NCI-H2196 (cell line): ENCODE data around the gene NCCRP1.
"Not testable (repeated sequence)": the region's sequence is repeated elsewhere in the genome, so short reads cannot be mapped to it uniquely, and the experiment has no call there.

Experiments used
- DNase-seq: peaks from one replicate; lab custom pipeline; 2025; ENCODE audit not compliant: unreplicated experiment; lab: John Stamatoyannopoulos, UW

NCCRP1 gene

GRCh38 chr19:39207293-39207836 is 10.6 kb downstream of the NCCRP1 start:
- DNase-seq, result no peak

GRCh38 chr19:39208175-39208795 is 11.5 kb downstream of the NCCRP1 start:
- DNase-seq, result no peak

GRCh38 chr19:39209196-39209595 is 12.4 kb downstream of the NCCRP1 start:
- no peak for DNase-seq

GRCh38 chr19:39211731-39212374 is 15.1 kb downstream of the NCCRP1 start:
- DNase-seq, result no peak

GRCh38 chr19:39212375-39212742 is 15.6 kb downstream of the NCCRP1 start:
- peak; percentile 29 for DNase-seq

- DNase-seq, result not testable (repeated sequence)
These were observed 18.6 kb downstream of the NCCRP1 start for GRCh38 chr19:39215323-39215722.

- DNase-seq, result no peak
These were observed 20.3 kb downstream of the NCCRP1 start for GRCh38 chr19:39217094-39217493.

- no peak for DNase-seq
These were observed 21.7 kb downstream of the NCCRP1 start for GRCh38 chr19:39218230-39219007.

- DNase-seq, result not testable (repeated sequence)
These were observed 22.3 kb downstream of the NCCRP1 start for GRCh38 chr19:39219108-39219507.

- no peak for DNase-seq
These were observed 27.0 kb downstream of the NCCRP1 start for GRCh38 chr19:39223703-39224279.

GRCh38 chr19:39224910-39225309 is 28.1 kb downstream of the NCCRP1 start:
- no peak for DNase-seq

GRCh38 chr19:39230096-39230764 is 33.5 kb downstream of the NCCRP1 start:
- no peak for DNase-seq

GRCh38 chr19:39232708-39233107 is 35.9 kb downstream of the NCCRP1 start:
- no peak for DNase-seq

GRCh38 chr19:39236527-39236926 is 39.8 kb downstream of the NCCRP1 start:
- DNase-seq, result no peak

- DNase-seq, result peak; percentile 73
These were observed 40.7 kb downstream of the NCCRP1 start for GRCh38 chr19:39237200-39238184.

- no peak for DNase-seq
These were observed 41.4 kb downstream of the NCCRP1 start for GRCh38 chr19:39238209-39238608.

GRCh38 chr19:39238944-39239343 is 42.2 kb downstream of the NCCRP1 start:
- DNase-seq, result no peak

- DNase-seq, result no peak
These were observed 43.7 kb downstream of the NCCRP1 start for GRCh38 chr19:39240421-39240820.

- not testable (repeated sequence) for DNase-seq
These were observed 47.0 kb downstream of the NCCRP1 start for GRCh38 chr19:39243741-39244140.
